K562 (cell line): Measurements from ENCODE around the gene EPYC.

Source experiments
- CAMTA2 ChIP-seq: fragments of 250-450 bp; sonication (Bioruptor Pico); conservative IDR thresholded peaks from 2 replicates; pipeline ENCODE4 v1.5.1; 2022
- LARP7 ChIP-seq: fragments of 450-650 bp; IDR thresholded peaks from 2 replicates; pipeline ENCODE4 v1.6.1; 2016
- MYC ChIP-seq, 2 experiments: fragments of 250-450 bp in 1 of 2; sonication (Bioruptor Pico) in 1 of 2; IDR thresholded peaks; 2 replicates each; pipeline versions ENCODE4 v1.5.1 to v1.6.1; 2012 to 2021; ENCODE audit warnings: low read depth in 2 of 2, borderline replicate concordance in 1 of 2, improper control_type of control experiment in 1 of 2, low read length in 1 of 2, mild to moderate bottlenecking in 1 of 2, moderate library complexity in 1 of 2
- RAD21 ChIP-seq, 2 experiments: fragments of 250-450 bp in 1 of 2; fragments of 450-650 bp in 1 of 2; sonication (Bioruptor Pico) in 1 of 2; formaldehyde crosslinking in 1 of 2; IDR thresholded peaks in 1 of 2; conservative IDR thresholded peaks in 1 of 2; 2 replicates each; pipeline versions ENCODE4 v1.4.0 to v1.8.0; 2020 to 2022; ENCODE audit warnings: mild to moderate bottlenecking in 2 of 2, moderate library complexity in 1 of 2
- ZBTB1 ChIP-seq: sonication (generic); formaldehyde crosslinking; IDR thresholded peaks from 2 replicates; pipeline ENCODE4 v1.8.1; 2023; ENCODE audit warnings: missing genetic modification reagents, low read depth, mild to moderate bottlenecking, borderline replicate concordance
- ZFX ChIP-seq: sonication (generic); formaldehyde crosslinking; IDR thresholded peaks from 2 replicates; pipeline ENCODE4 v1.8.0; 2022; ENCODE audit warnings: mild to moderate bottlenecking, missing genetic modification reagents, moderate library complexity
- ZNF695 ChIP-seq: fragments of 450-650 bp; formaldehyde crosslinking; IDR thresholded peaks from 2 replicates; pipeline ENCODE4 v1.4.0; 2020; ENCODE audit warnings: mild to moderate bottlenecking, moderate library complexity
- TF ChIP-seq, protein P1 (sequence below): sonication (generic); formaldehyde crosslinking; IDR thresholded peaks from 2 replicates; pipeline ENCODE4 v1.9.0; 2022; ENCODE audit warnings: mild to moderate bottlenecking, missing genetic modification reagents
- TF ChIP-seq, protein P2 (sequence below), 2 experiments: fragments of 450-650 bp; IDR thresholded peaks; 2 replicates each; pipeline ENCODE4 v1.6.1; 2018; ENCODE audit warnings: mild to moderate bottlenecking in 2 of 2, low read depth in 1 of 2; ENCODE audit not compliant: partially characterized antibody in 2 of 2
- TF ChIP-seq, protein P3 (sequence below), 3 experiments: IDR thresholded peaks in 2 of 3; conservative IDR thresholded peaks in 1 of 3; 2 replicates each; pipeline ENCODE4 v1.5.1; 2011 to 2012; ENCODE audit warnings: low read length in 3 of 3, mild to moderate bottlenecking in 3 of 3, control low read depth in 2 of 3, improper control_type of control experiment in 1 of 3, inconsistent platforms in 1 of 3, low read depth in 1 of 3, mixed read lengths in 1 of 3, moderate library complexity in 1 of 3; ENCODE audit not compliant: insufficient read depth in 2 of 3

DNA sequence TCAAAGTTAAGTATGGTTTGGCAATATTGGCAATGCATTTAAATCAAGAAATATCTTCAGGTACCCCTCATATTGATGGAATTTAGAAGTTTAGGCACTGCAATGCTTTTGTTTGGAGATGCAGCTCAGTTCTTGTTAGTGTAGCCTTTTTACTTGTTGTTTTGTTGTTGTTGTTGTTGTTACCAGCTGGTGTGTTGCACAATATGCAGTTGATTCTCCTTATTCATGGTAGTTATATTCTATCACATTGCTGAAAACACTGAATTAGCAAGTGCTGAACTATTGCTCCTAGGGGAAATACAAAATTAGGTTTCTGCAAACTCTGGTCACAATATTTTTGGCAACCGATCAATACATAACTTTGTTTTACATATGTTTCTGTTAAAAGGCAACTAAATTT, 84.5 kb downstream of the EPYC start:
- no peak for TF ChIP-seq ZNF695 (CRISPR knock-in tag)
- no peak for TF ChIP-seq RAD21 (CRISPR knock-in tag; conservative IDR thresholded peaks at IDR 0.05 in 1 of 2, IDR thresholded peaks at IDR 0.05 in 1 of 2)
- no peak for TF ChIP-seq CAMTA2 (CRISPR knock-in tag)
- TF ChIP-seq, protein P1, sequence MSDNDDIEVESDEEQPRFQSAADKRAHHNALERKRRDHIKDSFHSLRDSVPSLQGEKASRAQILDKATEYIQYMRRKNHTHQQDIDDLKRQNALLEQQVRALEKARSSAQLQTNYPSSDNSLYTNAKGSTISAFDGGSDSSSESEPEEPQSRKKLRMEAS (CRISPR knock-in tag): no peak
- TF ChIP-seq, protein P2, sequence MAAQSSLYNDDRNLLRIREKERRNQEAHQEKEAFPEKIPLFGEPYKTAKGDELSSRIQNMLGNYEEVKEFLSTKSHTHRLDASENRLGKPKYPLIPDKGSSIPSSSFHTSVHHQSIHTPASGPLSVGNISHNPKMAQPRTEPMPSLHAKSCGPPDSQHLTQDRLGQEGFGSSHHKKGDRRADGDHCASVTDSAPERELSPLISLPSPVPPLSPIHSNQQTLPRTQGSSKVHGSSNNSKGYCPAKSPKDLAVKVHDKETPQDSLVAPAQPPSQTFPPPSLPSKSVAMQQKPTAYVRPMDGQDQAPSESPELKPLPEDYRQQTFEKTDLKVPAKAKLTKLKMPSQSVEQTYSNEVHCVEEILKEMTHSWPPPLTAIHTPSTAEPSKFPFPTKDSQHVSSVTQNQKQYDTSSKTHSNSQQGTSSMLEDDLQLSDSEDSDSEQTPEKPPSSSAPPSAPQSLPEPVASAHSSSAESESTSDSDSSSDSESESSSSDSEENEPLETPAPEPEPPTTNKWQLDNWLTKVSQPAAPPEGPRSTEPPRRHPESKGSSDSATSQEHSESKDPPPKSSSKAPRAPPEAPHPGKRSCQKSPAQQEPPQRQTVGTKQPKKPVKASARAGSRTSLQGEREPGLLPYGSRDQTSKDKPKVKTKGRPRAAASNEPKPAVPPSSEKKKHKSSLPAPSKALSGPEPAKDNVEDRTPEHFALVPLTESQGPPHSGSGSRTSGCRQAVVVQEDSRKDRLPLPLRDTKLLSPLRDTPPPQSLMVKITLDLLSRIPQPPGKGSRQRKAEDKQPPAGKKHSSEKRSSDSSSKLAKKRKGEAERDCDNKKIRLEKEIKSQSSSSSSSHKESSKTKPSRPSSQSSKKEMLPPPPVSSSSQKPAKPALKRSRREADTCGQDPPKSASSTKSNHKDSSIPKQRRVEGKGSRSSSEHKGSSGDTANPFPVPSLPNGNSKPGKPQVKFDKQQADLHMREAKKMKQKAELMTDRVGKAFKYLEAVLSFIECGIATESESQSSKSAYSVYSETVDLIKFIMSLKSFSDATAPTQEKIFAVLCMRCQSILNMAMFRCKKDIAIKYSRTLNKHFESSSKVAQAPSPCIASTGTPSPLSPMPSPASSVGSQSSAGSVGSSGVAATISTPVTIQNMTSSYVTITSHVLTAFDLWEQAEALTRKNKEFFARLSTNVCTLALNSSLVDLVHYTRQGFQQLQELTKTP (IDR thresholded peaks at IDR 0.05; ENCODE audit: low read depth in 1 of 2, partially characterized antibody in 2 of 2): no peak
- no peak for TF ChIP-seq LARP7
- TF ChIP-seq ZFX: no peak
- TF ChIP-seq, protein P3, sequence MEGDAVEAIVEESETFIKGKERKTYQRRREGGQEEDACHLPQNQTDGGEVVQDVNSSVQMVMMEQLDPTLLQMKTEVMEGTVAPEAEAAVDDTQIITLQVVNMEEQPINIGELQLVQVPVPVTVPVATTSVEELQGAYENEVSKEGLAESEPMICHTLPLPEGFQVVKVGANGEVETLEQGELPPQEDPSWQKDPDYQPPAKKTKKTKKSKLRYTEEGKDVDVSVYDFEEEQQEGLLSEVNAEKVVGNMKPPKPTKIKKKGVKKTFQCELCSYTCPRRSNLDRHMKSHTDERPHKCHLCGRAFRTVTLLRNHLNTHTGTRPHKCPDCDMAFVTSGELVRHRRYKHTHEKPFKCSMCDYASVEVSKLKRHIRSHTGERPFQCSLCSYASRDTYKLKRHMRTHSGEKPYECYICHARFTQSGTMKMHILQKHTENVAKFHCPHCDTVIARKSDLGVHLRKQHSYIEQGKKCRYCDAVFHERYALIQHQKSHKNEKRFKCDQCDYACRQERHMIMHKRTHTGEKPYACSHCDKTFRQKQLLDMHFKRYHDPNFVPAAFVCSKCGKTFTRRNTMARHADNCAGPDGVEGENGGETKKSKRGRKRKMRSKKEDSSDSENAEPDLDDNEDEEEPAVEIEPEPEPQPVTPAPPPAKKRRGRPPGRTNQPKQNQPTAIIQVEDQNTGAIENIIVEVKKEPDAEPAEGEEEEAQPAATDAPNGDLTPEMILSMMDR (IDR thresholded peaks at IDR 0.05 in 2 of 3, conservative IDR thresholded peaks at IDR 0.05 in 1 of 3; ENCODE audit: insufficient read depth in 2 of 3, low read depth in 1 of 3, low read length in 3 of 3): no peak
- no peak for TF ChIP-seq ZBTB1 (CRISPR knock-in tag)
- no peak for TF ChIP-seq MYC (IDR thresholded peaks at IDR 0.05; ENCODE audit: low read depth, low read length)
- no peak for TF ChIP-seq MYC (CRISPR knock-in tag; IDR thresholded peaks at IDR 0.05; ENCODE audit: borderline replicate concordance, low read depth)
